ENCODE data around the gene EVA1A. TPM values are rescaled to one million over a fixed set of nuclear protein-coding genes. Genes with fewer than 3 reads are reported as not detected.

The EVA1A gene
- total RNA-seq, 1 donor from 2014 or later, result 19.0 TPM

DNA sequence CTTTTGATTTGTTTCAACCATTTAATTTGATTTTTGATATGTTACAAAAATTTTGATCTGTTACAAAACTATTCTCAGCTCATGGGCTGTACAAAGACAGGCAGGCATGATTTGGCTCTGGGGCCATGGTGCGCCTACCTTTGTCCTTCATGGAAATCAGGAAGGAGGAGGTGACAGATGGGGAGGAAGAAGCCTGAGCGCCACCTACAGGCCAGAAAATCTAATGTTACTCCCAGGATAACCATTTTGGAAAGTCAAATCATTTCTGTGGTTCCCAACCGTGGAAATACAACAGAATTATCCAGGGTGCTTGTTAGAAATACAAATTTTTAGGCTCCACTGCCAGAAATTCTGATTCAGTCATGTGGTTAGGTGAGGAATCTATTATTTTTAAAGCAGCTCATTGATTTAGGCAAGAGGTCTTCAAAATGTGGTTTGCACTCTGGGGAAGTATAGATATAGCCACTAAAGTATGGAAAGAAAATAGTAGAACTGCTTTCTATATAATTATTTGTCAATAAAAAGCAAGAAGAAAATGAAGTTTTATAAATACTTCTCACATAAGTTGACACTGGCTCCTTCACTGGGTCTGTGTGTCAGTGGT, 93.9 kb downstream of the EVA1A start:
- TF ChIP-seq EZH2 (IDR thresholded peaks at IDR 0.05; ENCODE audit: insufficient read depth, low read length), result no peak
- TF ChIP-seq, protein P1, sequence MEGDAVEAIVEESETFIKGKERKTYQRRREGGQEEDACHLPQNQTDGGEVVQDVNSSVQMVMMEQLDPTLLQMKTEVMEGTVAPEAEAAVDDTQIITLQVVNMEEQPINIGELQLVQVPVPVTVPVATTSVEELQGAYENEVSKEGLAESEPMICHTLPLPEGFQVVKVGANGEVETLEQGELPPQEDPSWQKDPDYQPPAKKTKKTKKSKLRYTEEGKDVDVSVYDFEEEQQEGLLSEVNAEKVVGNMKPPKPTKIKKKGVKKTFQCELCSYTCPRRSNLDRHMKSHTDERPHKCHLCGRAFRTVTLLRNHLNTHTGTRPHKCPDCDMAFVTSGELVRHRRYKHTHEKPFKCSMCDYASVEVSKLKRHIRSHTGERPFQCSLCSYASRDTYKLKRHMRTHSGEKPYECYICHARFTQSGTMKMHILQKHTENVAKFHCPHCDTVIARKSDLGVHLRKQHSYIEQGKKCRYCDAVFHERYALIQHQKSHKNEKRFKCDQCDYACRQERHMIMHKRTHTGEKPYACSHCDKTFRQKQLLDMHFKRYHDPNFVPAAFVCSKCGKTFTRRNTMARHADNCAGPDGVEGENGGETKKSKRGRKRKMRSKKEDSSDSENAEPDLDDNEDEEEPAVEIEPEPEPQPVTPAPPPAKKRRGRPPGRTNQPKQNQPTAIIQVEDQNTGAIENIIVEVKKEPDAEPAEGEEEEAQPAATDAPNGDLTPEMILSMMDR (IDR thresholded peaks at IDR 0.05; ENCODE audit: insufficient read depth, low read depth, low read length), result peak; percentile 43
- DNase-seq (ENCODE audit: low read depth) (no peak), FAIRE-seq (no peak)
- Histone ChIP-seq H4K20me1 (ENCODE audit: insufficient read depth, low read length) (no peaks in the 10 kb centered on the region), H3K36me3 (ENCODE audit: insufficient read depth, low read length) (no peaks in the 10 kb centered on the region), H3K27me3 (ENCODE audit: insufficient read depth, low read length) (no peaks in the 10 kb centered on the region), H3K9ac (ENCODE audit: low read length) (no peak overlapping the region), H3K4me2 (ENCODE audit: low read length) (no peak overlapping the region), H3K27ac (ENCODE audit: low read depth, low read length) (no peak overlapping the region), H3K4me1 (ENCODE audit: insufficient read depth, low read length) (peaks cover 4% of the 10 kb centered on the region), H2AFZ (ENCODE audit: low read depth, low read length) (no peak overlapping the region), H3K79me2 (ENCODE audit: insufficient read depth, low read length) (no peaks in the 10 kb centered on the region), H3K9me3 (ENCODE audit: insufficient read depth, low read depth, low read length) (no peaks in the 10 kb centered on the region), H3K4me3 (ENCODE audit: insufficient read depth, low read depth, low read length) (no peak overlapping the region)
- H3K27me3 Mint-ChIP-seq (ENCODE audit: low read depth, unreplicated experiment), result peaks cover 4% of the 10 kb centered on the region
- H3K36me3 Mint-ChIP-seq (ENCODE audit: low read depth, unreplicated experiment), result no peaks in the 10 kb centered on the region
- H3K27ac Mint-ChIP-seq (ENCODE audit: unreplicated experiment), result no peak overlapping the region
- no peaks in the 10 kb centered on the region for H3K4me1 Mint-ChIP-seq (ENCODE audit: low read depth, unreplicated experiment)
- H3K9me3 Mint-ChIP-seq (ENCODE audit: unreplicated experiment), result no peaks in the 10 kb centered on the region
- no peak overlapping the region for H3K4me3 Mint-ChIP-seq (ENCODE audit: unreplicated experiment)

DNA sequence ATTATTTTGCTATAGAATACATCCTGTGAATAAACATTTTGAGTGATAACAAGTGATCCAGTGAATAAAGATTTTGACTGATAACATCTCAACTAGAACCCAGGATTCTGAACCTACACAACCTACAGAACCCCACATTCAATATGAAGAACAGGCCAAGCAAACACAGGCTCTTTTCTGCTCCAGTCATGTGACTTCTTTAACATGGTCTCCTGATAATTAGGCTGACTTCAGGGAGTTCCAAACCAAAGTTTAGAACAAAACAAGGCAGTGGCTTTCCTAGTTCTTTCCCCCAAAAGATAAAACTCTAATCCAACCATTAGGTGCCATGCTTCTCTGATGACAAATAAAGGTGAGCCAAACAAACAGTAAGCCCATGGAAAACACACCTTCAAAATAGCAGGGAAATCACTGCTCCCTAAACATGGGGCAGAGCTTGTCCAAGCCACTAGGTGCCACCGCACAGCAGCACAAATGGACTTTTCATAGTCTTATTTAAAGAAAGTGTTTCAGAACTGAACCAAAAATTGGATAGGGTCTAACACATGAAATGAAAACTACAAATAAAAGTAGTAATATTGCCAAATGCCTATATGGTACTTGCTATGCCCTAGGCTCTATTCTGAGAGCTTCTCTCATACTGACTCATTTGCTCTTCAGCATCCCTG, 95.3 kb downstream of the EVA1A start:
- H3K4me2 ChIP-seq (ENCODE audit: low read length), result no peak overlapping the region
- H2AFZ ChIP-seq (ENCODE audit: low read depth, low read length), result no peak overlapping the region
- no peaks in the 10 kb centered on the region for H3K36me3 ChIP-seq (ENCODE audit: insufficient read depth, low read length)
- TF ChIP-seq EZH2 (IDR thresholded peaks at IDR 0.05; ENCODE audit: insufficient read depth, low read length), result no peak
- TF ChIP-seq, protein P1 (IDR thresholded peaks at IDR 0.05; ENCODE audit: insufficient read depth, low read depth, low read length), result peak; percentile 72
- H3K9me3 ChIP-seq (ENCODE audit: insufficient read depth, low read depth, low read length), result no peaks in the 10 kb centered on the region
- H3K4me1 ChIP-seq (ENCODE audit: insufficient read depth, low read length), result peaks cover 4% of the 10 kb centered on the region
- no peaks in the 10 kb centered on the region for H3K9me3 Mint-ChIP-seq (ENCODE audit: unreplicated experiment)
- no peaks in the 10 kb centered on the region for H3K27me3 ChIP-seq (ENCODE audit: insufficient read depth, low read length)
- no peaks in the 10 kb centered on the region for H3K36me3 Mint-ChIP-seq (ENCODE audit: low read depth, unreplicated experiment)
- no peaks in the 10 kb centered on the region for H4K20me1 ChIP-seq (ENCODE audit: insufficient read depth, low read length)
- no peaks in the 10 kb centered on the region for H3K4me1 Mint-ChIP-seq (ENCODE audit: low read depth, unreplicated experiment)
- peaks cover 4% of the 10 kb centered on the region for H3K27me3 Mint-ChIP-seq (ENCODE audit: low read depth, unreplicated experiment)
- no peak overlapping the region for H3K4me3 Mint-ChIP-seq (ENCODE audit: unreplicated experiment)
- H3K27ac ChIP-seq (ENCODE audit: low read depth, low read length), result no peak overlapping the region
- H3K9ac ChIP-seq (ENCODE audit: low read length), result no peak overlapping the region
- peak; percentile 29 for FAIRE-seq
- H3K4me3 ChIP-seq (ENCODE audit: insufficient read depth, low read depth, low read length), result no peak overlapping the region
- no peaks in the 10 kb centered on the region for H3K79me2 ChIP-seq (ENCODE audit: insufficient read depth, low read length)
- H3K27ac Mint-ChIP-seq (ENCODE audit: unreplicated experiment), result no peak overlapping the region
- DNase-seq (ENCODE audit: low read depth), result peak; percentile 31
